Measurements from ENCODE around the gene PRND.
"Not testable (repeated sequence)": the region's sequence is repeated elsewhere in the genome, so short reads cannot be mapped to it uniquely, and the experiment has no call there.

The PRND gene, protein sequence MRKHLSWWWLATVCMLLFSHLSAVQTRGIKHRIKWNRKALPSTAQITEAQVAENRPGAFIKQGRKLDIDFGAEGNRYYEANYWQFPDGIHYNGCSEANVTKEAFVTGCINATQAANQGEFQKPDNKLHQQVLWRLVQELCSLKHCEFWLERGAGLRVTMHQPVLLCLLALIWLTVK

DNA sequence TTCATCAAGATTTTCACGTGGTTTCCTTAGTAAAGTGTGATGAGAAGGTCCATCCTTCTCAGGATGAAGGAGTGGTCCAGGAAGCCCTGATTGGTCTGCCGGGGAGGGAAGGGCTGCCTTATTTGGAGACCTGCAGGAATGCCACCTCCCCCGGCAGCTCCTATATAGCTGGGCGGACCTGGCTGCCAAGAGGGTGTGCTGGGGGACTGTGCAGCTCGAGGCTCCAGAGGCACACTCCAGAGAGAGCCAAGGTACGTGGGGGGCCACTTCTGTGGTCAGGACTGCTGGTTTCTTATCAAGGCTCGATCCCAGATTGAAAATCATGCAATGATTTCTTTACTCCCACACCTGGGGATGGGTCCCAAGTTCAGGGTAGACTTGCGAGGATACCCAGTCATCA lies at the start of gene PRND:
Gene PRND, plus strand, starts transcription at position 191 of the 400 bp plus-strand sequence. CDS start 2,643 bp downstream, outside the sequence.
- DNase-seq = no peak

DNA sequence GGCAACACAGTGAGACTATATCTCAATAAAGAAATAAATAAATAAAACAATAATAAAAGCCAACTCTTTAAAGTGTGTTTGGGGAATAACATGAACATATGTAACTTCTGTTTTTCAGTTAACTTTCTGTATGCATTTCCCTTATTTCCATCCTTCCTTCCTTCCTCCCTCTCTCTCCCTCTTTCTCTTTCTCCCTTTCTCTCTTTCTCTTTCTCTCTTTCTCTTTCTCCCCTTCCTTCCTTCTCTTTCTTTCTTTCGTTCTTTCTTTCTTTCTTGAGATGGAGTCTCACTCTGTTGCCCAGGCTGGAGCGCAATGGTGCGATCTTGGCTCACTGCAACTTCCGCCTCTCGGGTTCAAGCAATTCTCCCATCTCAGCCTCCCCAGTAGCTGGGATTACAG lies 48.8 kb upstream of the PRND start:
- DNase-seq = no peak

DNA sequence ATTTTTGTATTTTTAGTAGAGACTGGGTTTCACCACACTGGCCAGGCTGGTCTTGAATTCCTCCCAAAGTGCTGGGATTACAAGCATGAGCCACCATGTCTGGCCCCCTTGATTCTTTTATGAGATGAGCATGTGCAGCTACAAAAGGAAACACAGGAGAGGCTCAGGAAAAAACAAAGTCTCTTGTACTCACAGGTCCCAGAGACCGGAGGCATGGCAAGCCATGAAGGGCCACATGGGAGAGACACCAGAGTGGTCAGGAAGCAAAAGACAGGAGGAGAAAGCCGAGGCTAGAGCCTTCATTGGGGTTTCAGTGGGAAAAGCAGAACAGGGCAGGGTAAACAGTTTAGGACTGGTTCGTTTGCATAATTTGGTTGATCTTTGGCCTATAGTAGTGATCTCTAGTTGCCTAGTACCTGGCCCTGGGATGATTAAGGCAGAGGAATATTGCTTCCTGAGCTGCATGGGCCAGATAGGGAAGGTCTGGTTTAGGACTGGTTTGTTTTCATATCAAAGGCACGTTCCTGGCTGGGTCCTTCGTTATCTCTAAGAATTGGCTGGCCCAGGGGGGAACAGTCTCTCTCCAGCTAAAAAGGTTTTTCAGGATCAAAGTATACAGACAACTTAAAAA lies 48.2 kb upstream of the PRND start:
- no peak for DNase-seq

DNA sequence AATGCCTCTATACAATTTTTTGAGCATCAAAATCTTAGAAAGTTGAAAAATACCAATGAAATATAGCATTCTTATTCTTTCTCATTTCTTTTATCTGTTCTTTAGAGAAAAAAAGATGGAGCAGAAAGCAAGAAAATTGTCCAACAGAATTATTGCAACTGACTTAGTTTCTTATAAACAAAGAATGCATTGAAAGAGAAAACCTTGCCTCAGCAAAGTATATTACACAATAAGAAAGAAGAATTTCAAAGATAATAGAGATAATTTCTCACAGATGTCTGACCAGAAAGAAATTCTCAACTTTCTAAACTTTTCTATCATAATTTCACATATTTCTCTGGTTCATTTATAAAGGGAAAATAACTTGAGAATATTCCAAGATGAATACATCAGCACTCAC lies 47.0 kb upstream of the PRND start:
- DNase-seq = no peak

DNA sequence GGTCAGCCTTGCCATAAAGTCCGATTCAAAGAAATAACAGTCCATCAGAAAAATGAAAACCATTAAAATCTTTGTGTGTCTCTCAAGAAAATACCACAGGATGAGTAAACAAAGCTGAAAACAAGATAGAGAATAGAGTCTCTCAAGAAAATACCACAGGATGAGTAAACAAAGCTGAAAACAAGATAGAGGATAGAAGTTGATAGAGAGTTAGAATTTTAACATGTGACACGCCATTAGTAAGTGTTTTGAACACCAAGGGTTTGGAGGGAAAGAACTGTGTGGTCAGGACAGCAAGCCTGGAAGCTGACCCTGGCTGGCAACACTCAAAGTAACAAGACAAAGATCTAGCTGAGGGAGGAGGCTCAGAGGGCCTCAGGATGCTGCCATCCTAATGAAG lies 43.9 kb upstream of the PRND start:
- DNase-seq = no peak

DNA sequence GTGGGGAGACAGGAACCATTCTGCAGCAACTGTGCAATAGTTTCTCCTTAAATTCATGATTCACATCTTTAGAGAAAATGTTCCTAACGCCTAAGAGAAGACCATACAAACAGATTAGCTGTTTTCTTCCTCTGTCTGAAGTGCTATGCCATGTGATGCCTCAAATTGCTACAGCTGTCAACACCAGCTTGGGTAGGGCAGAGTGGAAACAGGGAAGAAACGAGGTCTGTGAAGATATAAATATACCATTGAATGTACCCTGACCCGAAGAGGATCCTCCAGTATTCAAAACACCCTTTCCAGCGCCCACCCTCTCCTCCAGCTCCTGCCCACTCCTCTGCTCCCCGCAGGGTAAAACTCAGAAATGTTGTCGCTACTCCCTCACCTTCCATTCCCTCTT lies 40.3 kb upstream of the PRND start:
- no peak for DNase-seq

DNA sequence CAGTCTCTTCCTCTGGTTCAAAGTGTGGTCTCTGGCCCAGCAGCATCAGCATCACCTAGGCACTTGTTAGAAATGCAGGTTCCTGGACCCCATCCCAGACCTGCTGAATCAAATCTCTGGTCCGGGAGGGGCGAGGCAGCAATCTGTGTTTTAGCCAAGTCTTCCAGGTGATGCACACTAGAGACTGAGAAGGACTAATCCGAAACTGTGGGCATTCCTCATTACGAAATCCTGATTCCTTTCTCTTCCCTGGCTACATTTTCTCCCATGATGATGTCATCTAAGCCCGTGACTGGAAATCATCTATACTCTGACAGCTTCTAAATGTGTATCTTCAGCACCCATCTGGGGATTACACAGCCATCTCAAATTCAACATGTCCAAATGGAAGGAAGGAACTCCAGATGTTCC lies 39.7 kb upstream of the PRND start:
- DNase-seq = no peak

DNA sequence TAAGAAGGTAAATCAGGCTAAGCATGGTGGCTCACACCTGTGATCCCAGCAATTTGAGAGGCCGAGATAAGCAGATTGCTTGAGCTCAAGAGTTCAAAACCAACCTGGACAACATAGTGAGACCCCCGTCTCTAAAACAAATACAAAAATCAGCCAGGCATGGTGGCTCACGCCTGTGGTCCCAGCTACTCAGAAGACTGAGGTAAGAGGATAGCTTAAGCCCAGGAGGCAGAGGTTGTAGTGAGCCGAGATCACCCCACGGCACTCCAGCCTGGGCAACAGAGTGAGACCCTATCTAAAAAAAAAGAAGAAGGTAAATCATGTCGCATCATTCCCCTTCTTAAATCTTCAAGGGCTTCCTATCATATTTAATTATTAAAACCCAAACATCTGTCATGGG lies 39.0 kb upstream of the PRND start:
- DNase-seq = no peak

DNA sequence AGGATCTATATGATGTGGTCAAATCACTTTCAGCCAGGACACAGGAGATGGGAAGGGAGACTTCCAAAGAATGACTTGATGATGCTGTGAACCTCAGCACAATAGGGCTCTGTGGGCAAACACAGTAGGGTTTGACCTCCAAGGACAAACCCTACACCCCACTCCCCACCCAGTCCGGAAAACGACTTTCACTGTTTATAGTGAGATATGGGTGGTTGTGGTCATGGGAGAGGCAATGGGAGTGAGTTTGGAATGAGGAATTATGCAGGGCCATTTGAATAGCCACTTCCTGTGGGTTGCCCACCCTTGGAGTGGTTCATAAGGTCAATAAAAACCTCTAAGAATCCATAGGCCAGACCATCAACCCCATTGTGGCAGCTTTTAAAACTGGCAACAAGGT lies 38.4 kb upstream of the PRND start:
- no peak for DNase-seq

DNA sequence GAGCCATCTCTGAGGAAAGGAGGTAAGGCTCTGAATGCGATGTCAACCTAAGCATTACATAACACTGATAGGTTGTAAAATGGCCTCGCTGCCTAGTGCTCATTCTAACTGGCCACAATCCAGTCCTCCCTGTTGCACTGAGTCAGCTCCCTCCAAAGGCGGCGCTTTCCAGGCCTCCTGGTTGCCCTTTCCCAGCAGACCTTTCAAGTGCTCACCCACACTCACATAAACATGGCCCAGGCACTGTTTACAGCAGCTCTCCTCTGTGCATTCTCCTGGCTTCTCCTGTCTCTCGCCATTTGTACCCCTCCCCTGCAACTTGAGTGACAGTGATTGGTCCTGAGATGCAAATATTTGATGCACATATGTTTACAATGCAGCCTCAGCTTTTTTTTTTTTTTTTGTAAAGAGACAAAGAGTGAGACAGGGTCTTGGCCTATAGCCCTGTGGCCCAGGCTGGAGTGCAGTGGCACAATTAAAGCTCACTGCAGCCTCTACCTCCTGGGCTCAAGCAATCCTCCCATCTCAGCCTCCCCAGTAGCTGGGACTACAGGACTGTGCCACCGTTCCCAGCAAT lies 36.8 kb upstream of the PRND start:
- DNase-seq = no peak

DNA sequence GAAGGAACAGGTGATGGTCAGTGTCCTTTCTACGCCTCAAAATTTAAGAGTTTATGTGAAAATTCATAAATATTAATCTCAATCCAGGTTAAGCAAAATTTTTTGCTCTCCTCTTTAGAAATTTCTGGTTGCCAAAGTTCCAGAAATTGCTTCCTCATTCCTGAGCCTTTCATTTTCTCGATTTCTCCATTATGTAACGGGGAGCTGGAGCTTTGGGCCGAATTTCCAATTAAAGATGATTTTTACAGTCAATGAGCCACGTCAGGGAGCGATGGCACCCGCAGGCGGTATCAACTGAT lies 35.8 kb upstream of the PRND start:
- no peak for DNase-seq

DNA sequence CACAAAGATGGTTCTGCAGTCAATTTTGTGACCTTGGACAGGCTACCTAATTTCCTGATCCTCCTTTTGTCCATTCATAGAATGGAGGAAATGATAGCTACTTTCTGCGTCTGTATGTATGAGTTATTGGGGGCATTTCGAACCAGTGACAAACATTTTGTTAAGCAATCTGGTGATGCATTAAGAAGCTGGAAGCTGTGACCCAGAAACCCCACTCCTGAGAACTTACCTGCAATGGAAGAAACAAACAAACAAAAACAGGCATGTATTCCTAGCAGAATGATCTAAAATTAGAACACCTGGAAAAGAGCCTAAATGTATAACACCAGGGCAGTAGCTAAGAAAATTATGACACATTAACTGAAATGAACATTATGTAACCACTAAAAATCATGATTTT lies 33.4 kb upstream of the PRND start:
- DNase-seq = no peak

DNA sequence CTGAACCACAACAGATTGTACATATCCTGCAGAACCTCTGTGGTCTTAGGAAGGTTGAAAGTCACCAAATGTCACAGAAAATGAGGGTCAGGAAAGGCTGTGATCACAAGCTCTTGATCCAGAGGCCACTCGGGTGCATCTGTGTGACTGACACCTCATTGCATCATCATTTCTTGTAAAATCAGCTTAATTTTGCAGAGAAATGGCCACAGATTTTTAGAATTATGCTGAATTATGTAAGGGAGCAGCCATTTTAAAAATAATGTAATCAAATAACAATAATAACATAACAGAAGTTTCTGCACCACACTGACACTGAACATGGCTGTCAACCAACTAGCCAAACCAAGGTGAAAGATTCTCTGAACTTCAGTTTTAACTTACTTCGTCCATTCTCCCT lies 32.5 kb upstream of the PRND start:
- no peak for DNase-seq

DNA sequence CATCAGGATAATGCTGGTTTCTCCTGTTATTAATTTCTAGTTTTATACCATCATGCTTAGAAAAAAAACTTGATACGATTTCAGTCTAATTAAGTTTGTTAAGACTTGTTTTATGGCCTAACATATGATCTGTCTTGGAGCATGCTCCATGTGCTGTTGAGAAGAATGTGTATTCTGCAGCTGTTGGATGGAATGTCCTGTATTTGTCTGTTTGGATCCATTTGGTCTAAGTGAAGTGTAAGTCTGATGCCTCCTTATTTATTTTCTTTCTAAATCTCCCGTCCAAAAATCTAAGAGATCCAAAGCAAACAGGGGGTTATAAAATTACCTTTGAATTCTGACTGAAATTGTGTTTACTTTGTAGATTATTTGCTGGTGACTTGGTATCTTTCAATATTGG lies 30.0 kb upstream of the PRND start:
- no peak for DNase-seq

DNA sequence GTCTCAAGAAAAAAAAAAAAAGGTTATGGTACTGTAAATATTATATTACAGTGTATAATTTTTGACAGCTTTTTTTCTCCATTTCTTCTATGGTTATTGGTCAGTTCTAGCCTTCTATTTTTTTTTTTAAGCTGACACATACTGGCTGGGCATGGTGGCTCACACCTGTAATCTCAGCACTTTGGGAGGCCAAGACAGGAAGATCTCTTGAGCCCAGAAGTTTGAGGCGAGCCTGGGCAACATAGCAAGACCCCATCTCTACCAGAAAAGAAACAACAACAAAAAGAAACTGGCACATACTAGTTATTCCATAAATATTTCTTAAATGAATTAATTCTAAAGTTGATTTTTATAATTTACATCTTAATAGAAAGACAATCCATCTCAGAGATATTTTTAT lies 27.6 kb upstream of the PRND start:
- DNase-seq = no peak

DNA sequence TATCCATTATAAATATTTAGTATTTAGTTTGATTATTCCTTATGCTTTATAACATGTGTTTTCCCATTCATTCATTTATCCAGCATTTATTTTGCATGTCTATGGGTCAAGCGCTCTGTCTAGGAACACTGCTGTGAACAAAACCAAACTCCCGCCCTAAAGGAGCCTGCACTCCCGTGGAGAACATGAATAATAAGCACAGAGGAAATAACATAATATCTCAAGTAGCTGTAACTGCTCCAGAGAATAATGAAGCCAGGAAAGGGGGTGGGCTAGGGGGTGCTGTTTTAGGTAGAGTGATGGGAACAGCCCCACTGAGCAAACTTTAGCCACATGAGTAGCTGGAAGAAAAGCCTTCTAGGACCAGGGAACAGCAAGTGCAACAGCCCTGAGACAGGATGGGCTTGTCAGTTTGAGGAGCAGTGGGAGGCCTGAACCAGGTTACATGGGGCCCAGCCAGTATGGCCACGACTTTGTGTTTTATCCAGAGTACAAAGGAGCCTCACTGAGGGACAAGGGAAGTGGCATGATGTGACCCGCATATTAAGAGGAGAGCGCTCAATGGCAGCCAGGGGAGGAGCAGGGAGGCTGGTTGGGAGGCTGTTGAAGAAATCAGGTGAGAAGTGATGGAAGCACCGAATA lies 24.4 kb upstream of the PRND start:
- no peak for DNase-seq

DNA sequence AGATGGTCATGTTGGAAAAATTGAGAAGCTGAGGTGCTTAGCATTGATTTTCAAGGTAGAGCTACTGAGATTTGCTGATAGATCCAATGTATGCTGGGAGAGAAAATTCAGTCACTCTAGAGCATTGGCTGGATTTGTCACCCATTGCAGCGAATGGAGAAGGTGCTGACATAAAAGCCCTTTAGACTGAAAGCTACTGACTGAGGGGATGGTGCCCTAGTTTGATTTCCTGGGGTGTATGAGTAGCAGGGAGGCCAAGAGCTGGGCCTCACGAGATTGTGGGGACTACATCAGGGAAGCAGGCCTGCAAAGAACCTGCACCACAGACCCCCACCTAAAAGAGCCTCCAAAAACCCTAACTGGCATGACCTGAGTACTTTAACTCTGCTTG lies 23.9 kb upstream of the PRND start:
- DNase-seq = no peak

DNA sequence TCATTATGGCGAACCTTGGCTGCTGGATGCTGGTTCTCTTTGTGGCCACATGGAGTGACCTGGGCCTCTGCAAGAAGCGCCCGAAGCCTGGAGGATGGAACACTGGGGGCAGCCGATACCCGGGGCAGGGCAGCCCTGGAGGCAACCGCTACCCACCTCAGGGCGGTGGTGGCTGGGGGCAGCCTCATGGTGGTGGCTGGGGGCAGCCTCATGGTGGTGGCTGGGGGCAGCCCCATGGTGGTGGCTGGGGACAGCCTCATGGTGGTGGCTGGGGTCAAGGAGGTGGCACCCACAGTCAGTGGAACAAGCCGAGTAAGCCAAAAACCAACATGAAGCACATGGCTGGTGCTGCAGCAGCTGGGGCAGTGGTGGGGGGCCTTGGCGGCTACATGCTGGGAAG lies 22.5 kb upstream of the PRND start:
- no peak for DNase-seq

DNA sequence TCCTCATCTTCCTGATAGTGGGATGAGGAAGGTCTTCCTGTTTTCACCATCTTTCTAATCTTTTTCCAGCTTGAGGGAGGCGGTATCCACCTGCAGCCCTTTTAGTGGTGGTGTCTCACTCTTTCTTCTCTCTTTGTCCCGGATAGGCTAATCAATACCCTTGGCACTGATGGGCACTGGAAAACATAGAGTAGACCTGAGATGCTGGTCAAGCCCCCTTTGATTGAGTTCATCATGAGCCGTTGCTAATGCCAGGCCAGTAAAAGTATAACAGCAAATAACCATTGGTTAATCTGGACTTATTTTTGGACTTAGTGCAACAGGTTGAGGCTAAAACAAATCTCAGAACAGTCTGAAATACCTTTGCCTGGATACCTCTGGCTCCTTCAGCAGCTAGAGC lies 21.8 kb upstream of the PRND start:
- DNase-seq = no peak

DNA sequence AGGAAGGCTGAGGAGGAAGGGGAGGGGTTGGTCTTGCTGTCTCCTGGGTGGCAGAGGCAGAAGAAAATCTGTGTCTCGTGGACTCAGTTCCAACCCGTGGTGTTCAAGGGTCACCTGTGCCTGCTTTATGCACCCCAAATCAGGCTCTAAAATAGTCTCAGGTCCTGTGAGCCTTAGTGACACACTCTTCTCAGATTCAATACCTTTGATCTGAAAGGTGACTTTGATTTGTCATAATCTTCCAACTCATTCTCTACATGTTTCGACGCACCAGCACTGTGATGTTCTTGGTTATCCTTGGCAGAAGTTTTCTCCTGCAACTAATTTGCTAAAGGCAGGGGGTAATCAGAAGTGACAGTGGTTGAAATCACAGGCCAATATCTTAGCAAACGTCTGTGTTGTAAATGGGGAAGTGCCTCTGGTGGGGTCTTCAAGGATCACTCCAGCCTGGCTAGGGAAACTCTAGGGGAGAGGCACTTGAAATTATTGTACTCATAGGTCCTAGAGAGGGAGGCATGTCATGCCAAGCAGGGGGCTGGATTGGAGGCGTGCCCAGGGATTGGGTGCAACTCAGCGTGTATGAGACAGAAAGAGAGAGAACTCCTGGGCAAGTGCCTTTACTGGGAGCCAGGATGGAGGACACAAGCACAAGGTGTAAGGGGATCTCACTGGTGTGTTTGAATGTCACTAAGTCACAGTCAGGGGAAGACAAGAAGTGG lies 19.0 kb upstream of the PRND start:
- no peak for DNase-seq

DNA sequence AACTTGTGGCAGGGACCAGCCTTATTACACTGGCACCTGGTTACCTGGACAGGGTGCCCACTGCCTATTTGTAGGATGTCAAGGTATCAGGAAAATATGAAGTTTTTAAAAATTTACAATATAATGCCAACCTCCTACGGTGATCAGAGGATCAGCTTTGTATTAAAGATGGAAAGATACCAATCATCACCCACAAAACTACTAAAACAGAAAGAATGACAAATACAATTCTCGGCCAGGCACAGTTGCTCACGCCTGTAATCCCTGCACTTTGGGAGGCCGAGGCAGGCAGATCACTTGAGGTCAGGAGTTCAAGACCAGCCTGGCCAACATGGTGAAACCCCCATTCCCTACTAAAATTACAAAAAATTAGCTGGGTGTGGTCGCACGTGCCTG lies 18.4 kb upstream of the PRND start:
- DNase-seq = no peak

DNA sequence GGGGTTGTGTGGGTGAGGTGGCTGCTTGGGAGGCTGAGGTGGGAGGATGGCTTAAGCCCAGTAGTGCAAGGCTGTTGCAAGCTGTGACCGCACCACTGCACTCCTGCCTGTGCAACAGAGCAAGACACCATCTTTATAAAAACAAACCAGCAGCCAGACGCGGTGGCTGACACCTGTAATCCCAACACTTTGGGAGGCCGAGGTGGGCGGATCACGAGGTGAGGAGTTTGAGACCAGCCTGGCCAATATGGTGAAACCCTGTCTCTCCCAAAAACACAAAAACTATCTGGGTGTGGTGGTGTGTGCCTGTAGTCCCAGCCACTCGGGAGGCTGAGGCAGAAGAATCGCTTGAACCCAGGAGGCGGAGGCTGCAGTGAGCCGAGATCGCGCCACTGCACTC lies 14.8 kb upstream of the PRND start:
- DNase-seq = not testable (repeated sequence)

DNA sequence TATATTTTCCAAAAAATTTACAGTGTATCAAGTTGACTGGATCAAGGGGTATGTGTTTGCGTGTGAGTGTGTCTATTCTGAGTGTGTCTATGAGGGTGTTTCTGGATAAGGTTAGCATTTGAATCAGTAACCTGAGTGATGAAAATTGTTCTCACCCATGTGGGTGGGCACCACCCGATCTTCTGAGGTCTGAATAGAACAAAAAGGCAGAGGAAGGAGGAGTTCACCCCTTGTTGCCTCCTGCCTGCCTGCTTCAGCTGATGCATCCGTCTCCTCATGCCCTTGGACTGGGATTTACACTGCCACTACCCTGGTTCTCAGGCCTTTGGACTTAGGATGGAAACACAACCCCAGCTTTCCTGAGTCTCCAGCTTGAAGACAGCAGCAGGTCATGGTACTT lies 13.7 kb upstream of the PRND start:
- no peak for DNase-seq

DNA sequence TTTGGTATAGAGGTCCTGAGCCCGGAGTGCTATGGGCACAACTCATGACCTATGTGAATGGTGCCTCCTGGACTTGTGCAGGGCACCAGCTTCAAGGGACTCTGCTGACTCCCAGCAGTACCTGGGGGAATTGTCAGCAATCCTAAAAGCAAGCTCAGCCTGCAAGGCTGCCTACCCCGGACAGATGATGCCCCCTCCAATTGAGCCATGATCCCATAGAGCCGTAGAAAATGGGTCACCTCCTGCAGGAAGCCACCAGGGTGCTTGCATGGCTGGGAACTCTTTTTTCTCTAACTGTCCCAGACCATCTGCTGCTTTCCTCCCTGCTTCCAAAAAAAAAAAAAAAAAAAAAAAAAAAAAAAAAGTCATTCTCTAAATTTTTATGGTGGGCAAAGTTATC lies 12.9 kb upstream of the PRND start:
- no peak for DNase-seq

Measured in NCI-H510A (cell line).